Fibroblast of skin of left biceps (primary cell): ENCODE results near the gene MYO1D.

ENCODE experiments used
- DNase-seq, 2 experiments: peaks; one replicate each; pipeline ENCODE4 v3.0.0-alpha.2; 2013; ENCODE audit warnings: low read depth in 2 of 2

Gene MYO1D

DNA sequence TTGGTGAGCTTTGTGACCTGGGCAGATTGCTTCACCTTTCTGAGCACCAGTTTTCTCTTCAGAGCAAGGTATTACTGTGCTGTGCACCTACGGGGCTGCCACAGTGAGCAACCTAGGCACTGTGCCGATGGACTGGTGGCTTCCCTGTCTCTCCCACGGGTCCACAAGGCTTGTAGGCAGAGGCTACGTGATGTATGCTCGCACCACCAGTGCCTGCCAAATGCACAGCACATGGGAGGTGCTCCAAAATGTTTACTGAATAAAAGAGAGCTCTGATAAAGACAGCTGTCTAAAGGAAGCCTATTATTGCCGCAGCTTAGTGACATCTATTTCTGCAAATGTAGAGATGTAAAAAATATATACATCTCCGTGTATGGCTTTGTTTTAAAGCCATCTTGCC, 251.0 kb downstream of the MYO1D start:
- DNase-seq = no peak

DNA sequence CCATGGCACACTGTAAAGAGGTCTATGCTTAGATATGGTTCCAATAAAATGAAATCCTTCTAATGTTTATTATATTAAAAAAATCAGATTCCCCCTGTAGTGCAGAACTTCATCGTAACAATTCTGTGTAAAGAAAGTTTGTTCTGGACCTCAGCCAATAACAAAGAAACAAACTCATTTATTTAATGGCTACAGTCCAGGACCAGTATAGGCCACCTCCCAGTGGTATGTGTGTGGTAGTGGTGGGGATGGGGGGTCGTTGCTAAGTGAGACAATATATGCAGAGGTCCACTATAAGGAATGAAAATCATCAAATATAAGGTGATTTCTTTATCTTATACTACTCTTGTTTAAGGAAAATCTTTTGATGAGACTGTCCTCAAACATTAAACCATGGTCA, 253.7 kb downstream of the MYO1D start:
- no peak for DNase-seq

DNA sequence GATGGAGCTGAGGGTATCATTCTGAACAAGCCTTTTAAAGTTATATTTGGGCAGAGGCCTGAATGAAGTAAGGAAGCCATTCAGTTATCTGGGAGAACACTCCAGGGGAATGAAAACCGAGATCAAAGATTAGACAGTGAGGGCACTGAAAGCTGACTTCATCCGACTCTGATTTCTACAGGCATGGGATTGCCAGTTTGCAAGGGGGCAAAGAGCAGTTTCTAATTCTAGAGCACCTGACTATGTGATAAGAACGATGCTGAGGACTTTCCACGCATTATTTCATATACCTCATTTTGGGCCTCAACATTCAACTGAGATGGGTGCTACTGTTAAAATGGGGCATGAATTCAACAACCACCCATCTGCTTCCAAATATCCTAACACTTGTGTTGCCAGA, 254.4 kb downstream of the MYO1D start:
- DNase-seq = no peak

DNA sequence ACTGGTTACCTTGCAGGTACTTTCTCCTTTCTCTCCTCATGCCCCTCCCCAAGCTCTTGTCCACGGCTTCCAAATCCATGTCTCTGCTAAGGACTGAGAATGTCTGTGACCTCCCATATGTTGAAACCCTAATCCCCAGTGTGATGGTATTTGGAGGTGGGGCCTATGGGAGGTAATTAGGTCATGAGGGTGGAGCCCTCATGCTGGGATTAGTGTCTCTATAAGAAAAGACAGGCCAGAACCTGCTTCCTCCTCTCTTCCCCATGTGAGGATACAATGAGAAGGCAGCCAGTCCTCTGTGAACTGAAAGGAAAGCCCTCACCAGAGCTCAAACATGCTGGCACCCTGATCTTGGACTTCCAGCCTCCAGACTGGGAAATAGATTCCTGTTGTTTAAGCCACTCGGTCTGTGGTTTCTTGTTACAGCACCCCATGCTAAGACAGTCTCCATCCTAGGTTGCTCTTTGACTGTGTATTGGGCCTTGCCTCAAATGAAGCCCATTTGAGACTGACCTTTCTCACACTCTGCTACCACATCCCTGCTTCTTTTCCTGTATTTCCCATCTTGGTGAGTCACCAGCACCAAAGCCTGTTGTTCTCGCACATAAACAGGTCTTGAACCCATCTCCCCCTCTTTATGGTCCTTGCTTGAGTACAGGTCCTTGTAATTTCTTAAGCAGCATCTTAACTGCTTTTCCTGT, 255.2 kb downstream of the MYO1D start:
- no peak for DNase-seq

DNA sequence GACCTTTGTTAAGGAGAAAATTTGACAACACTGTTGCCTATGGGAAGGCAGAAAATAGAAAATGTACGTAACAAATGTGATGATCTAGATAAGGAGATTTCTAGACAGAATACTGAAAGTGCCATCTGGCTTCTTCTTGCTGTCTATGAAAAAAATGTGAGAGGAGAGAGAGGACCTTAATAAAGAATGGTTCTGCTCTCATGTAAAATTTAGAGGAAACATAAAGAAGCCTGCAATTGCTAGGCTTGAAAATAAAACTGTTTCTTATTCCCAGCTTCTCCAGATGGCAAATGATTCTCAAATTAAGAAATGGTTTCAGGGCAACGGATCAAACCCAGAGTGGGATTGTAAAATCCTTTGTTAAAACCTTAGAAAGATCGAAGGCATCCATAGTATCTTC, 261.6 kb downstream of the MYO1D start:
- DNase-seq = no peak

DNA sequence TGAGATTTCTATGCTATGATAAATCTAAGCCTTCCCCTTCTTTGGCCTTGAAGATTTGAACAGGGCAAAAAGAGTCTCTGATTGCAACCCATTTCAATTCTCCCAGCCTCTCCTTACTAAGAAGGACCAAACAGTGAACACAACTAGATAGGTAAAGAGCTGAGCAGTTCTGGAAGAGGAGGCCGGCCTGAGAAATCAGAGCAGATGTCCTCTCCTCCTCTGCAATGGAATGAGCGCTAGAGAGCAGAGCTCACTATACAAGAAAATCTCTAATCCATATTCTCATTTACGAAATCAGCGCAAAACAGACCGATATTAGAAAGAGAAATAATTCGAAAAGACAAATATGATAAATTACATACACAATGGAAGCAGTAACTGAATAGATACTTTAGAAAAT, 266.0 kb downstream of the MYO1D start:
- no peak for DNase-seq

DNA sequence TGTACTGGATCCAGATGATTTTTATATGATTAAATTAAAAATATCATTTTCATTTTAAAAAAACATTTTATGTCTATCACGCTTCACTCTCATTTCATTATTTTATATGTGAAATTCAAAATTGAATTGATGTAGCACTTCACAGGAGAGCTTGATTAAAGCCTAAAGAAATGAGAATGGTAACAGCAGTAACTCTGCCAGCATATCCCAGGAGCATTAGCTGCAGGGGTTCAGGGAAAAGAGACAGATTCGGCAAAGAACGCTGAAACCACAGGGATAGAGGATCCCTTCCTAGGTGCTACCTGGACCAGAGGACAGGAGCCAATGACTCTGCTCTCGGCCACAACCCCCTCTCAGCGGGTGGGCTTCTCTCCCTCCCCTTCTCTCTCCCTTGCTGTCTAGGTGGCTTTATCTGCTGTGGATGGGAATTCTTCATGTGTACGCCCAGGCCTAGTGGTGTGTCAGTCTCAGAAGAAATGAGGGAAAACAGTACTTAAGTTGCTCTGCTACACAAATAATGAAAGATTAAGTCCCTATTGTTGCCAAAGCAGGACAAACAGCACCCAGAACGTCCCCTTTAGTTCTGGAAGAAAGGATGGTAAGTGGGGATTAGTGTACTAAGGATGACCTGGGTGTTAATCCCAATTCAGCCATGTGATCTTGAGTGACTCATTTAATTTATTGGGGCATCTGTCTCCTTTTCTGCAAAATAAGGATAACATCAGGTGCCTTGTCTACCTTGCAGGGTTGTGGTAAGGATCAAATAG, 266.9 kb downstream of the MYO1D start:
- no peak for DNase-seq

DNA sequence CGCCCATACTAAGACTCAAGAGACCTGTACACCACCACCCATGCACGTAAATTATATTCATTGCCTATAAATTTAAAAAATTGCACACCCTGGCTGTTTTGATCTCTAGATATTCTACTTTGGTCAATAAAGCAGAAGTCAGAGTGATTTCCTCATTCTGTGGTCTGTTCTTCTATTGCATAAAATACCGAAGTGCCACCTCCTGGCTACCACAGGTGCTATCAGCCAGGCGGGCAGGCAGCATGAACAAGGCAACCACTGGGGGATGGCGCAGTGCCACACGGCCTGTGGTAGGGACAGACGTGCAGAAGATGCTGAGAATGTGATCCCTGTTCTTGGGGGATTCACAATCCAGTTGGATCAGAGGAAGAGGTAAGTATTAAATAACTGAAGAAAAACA, 267.8 kb downstream of the MYO1D start:
- no peak for DNase-seq

DNA sequence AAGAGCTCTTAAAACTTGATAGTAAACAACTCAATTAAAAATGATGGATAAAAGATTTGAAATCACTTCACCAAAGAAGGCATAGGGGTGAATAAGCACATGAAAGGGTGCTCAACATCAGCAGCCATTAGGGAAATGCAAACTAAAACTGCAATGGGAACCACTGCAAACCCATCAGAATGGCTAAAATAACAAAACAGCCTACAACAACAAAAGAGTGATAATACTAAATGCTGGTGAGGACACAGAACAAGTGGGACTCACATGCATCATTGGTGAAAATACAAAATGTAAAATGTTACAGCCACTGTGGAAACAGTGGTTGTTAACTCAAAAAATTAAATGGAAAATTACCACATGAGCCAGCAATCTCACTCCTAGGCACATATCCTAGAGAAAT, 268.7 kb downstream of the MYO1D start:
- DNase-seq = no peak

DNA sequence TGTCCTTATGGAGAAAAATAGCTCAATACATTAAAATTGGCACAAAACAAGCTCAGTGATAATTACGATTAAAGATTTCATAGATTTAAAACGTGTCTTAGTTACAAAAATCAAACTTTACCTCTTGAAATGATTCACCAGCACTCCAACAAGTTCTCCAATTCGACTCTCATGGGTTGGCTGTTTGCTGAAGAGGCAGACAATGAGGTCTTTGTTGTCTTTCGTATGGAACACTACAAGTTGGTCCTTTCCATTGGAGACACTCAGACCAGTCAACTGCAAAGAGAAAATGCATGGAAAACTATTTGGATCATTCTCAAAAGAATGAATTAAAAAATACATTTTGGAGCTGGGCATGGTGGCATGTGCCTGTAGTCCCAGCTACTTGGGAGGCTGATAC, 272.0 kb downstream of the MYO1D start:
- no peak for DNase-seq

DNA sequence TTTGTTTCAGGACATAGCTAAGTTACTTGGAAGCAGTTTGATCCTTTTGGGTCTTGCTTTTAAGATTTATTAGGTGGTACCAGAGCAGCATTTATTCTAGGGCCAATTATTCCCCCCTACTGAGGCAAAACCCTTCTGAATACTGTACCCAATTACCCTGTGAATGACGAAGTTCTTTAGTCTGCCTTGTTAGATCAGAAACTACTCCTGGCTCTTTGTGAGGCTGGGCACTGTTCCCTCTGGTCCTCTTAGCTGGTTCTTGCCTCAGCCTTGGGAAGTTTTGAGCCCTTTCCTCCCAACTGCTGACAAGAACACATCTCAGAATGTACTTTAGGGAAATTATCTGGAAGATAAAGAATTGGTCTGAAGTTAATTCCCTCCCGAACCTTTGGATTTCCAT, 274.5 kb downstream of the MYO1D start:
- no peak for DNase-seq

DNA sequence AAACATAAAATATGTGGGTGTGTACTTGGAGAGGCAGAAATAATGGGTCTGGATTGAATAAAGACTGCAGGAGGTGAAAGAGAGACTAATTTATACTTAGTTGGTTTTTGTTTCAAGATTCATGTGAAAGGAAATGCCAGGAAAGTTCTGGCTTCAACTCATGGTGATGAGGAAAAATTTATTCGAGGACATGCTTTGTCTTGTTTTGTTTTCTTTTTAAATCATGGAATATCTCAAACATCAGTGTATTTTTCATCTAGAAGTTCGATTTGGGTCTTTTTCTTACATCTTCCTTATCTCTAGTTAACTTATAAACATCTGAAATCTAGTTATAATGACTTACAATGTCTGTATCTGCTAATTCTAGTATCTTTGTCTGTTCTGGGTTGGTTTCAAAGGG, 275.1 kb downstream of the MYO1D start:
- no peak for DNase-seq

DNA sequence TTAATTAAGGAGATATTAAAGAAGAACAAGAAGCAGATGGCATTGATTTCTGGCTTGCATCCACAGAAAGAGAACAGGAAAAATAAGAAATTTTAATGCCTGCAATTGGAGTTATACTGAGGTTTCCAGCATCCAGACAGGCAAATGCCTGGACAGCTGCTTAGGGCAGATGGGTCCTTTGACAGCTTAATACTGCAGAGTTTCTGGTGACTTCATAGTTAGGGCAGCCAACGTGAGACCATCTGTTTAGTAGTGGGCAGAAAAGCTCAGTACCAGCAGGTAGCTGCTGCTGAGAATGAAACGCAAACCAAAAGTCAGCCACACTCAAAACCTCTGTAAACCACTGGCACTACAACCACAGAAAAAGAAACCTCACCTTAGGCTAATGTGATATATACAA, 280.3 kb downstream of the MYO1D start:
- no peak for DNase-seq

DNA sequence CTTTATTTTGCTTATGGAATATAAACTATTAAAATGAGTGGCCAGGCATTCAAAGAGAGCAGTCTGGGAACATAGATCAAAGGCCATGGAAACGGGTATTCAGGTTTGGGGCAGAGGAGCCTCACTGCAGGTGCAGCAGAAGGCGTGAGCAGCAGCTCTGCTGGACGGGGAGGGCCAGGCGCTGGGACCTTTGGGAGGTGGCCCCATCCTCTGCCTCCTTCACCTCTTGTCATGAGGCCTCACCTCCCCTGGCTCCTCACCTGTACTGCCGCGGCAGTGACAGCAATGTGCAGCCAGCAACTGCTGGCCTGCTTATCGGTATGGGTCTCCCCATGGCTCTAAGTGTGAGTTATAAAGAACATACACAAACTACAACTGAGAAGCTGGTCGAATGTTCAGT, 280.7 kb downstream of the MYO1D start:
- no peak for DNase-seq

DNA sequence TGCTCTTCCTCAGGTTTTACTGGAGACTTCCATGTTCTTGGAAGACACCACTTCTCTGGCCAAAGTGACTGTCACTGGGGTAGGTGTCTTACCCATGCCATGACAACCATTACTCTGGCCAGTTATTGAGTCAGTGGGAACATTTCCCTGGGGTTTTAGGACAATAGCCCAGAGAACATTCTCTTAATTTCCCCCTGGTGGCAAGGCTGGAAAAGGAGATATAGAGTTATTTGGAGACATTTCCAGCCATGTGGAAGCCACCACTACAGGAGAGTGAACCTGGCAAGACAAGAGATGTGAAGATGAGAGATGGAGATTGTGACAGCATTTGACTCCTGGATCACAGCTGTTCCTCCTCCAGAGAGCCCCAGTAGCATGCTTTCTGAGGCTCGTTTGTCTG, 283.9 kb downstream of the MYO1D start:
- DNase-seq = no peak

DNA sequence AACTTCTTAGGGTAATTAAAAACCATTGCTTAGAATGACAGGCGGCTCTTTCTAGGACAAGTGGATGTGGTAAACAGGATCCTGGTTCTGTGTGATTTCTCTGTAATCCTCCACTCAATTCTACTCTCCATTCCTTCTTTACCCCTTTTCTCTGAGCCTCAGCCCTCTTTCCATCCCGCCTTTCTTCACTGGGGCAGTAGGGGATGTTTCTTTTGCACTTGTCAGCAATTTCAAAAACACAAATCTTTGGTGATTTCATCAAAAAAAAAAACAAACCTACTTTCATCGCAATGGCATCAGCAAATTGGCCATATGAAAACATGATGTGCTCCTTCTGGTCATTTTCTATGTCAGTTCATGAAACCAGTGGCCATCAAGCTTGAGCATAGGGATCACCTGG, 285.5 kb downstream of the MYO1D start:
- DNase-seq = no peak

DNA sequence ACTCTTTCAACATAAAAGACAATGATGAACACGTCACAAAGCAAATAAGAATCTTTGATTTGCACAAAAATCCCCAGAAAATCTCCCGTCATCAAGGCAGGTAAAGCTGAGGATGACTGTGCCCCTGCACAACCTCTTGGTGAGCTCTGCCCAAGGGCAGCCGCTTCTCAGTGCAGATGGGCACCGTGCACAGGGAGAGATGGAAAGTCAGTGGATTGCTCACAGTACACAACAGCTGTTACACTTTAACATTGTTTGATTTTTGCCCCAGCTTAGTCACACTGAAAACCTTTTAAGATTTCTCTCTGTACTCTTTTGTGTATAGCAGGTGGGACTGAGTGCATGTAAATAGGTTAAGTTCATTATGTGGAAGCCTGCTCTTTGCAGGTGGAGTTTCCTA, 285.9 kb downstream of the MYO1D start:
- DNase-seq = no peak

DNA sequence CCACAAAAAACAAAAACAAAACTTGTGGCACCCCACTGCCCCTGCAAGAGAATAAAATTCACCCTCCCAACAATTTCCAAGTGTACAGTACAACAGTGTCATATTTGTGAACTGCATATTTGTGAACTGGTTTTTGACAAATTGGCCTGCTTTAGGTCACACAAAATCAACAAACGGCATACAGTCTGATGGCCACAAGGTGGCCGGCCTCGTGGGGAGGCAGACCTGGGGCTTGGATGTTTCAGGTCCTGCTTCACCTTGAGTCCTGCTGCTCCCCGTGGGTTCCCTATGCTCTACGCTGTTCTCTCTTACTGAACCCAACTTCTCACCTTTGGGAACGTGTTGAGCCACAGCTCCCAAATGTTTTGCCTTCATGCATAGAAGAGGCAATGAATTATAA, 287.9 kb downstream of the MYO1D start:
- DNase-seq = no peak

DNA sequence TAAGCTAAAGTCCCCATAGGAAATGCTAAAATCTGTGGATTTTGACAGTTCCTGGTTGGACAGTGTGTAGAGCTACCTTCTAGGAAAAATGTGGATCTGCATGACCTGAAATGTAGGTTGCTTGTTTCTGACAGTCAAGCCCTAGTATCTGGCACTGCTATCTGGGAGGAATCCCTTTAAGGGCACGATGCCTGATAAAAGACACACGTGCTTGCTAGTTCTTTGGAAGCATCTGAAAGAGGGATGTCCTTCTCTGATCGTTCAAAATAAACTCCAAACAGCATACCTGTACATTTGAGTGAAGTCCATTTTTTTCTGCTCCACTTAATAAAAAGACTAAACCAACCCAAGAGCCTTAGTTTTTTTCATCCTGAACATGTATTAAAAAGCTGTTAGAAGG, 288.8 kb downstream of the MYO1D start:
- DNase-seq = no peak

DNA sequence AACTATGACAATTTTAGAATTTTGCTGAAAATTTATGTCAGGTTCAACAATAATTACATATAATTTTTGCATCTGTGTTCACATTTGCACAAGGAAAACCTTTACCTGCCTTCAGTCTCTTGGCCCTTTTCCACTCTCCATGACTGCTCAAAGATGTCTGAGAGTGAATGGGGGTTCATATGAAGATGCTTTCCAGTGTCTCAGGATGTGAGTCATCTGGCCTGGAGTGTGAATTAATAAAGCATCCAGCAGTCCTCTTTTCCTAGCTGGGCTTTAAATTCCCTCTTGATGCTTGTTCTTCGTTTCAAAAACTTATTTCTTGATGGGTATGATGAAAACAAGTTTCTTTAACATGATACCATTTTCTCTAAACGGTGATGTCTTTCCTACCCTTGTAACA, 290.3 kb downstream of the MYO1D start:
- DNase-seq = peak; percentile 50 to 53

DNA sequence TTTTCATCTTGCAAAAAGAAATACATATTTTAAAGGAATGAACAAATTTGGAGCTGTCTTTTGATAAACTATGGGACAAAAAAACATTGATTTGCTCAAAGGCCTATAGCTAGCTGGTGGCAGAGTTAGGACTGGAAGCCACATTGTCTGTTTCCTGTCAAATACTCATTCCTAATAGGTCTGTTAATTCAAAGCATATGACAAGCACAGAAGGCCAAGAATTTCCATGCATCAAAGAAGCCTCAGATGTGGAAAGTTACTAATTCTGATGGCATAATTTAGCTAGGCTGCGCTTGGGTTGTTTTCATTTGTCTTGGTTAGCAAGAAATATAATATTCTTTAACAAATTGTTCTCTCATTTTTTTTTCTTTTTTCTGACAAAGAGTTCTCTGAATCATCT, 292.1 kb downstream of the MYO1D start:
- peak; percentile 51 to 62 for DNase-seq

DNA sequence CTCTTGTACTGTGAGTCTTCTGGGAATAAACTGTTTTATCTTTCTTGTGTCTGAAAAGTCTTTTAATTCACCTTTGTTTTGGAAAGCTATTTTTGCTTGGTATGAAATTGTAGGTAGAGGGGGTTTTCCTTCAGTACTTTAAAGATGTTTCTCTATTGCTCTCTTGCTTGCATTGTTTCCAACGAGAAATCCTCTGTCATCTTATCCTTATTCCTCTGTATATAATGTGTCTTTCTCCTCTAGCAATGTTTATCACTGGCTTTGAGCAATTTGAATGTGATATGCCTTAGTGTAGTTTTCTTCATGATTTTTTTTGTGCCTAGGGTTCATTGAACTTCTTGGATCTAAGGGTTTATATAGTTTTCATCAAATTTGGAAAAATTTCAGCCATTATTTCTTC, 293.9 kb downstream of the MYO1D start:
- no peak for DNase-seq

DNA sequence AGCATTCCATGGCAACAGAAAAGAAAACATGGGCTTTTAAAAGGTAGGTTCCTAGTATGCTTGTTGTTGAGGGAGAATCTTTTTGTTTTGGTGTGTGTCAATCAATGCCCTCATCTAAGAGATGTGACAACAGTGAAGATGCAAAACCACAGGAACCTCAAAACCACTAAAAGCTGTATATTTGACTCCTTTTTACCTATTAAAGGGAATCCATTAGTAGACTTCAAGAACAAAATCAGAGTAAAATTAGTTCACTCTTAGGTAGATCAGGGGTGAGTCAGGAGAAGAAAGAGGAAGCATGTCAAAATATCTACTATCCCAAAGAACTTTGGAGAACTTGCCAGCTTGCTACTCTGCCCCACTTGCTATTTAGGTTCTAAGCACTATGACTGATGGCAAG, 301.1 kb downstream of the MYO1D start:
- no peak for DNase-seq

DNA sequence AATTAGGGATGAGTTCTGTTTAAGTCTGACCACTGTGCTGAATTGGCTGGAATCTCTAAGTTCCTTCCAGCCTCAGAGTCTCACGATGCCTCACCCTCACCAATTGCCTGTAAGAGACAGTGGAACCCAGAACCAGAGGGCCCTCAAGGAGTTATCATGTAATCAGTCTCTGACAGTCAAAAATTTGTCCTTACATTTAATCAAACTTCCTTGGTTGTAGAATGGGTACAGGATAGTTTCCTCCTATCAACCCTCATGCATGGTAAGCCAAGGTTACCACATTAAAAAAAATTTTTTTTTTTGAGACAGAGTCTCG, 306.9 kb downstream of the MYO1D start:
- no peak for DNase-seq
